Measurements from ENCODE around the gene NRROS. TPM values are rescaled to one million over a fixed set of nuclear protein-coding genes. Genes with fewer than 3 reads are reported as not detected.

The NRROS gene
- total and polyA plus RNA-seq, 8 donors, result 4.8 to 21.8 (median 7.6) TPM

DNA sequence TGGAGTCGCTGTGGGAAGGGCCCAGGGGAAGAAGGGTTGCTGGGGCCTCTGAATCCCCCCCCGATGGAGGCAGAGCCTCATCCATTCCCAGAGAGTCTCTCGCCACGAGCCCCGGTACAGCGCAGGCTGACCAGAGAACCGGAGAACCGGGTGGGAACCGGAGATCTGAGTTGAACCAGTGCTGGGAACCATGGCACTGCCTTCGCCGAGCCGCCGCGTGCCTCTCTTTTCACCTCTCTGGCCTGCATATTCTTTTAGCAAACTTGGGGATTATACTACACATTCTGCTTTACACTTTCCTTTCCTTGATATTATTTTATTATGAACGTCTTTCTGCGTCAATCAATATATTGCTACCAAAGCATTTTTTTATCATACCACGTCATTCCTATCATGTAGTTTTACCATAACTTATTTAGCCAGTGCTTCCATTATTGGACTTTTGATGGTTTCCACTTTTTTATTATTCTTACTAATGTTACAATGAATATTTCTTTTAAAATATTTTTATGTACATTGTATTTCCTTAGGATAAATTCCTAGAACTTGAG, 7.2 kb downstream of the NRROS start:
- H3K9me3 ChIP-seq, result no peaks in the 10 kb centered on the region
- DNase-seq (no peak), ATAC-seq (no peak)
- no peaks in the 10 kb centered on the region for H3K27me3 ChIP-seq
- H3K27ac ChIP-seq, result no peak overlapping the region
- H3K4me3 ChIP-seq, result no peak overlapping the region
- H3K36me3 ChIP-seq, result peaks cover 0 to 6% of the 10 kb centered on the region in 2 donors
- TF ChIP-seq, protein P1, sequence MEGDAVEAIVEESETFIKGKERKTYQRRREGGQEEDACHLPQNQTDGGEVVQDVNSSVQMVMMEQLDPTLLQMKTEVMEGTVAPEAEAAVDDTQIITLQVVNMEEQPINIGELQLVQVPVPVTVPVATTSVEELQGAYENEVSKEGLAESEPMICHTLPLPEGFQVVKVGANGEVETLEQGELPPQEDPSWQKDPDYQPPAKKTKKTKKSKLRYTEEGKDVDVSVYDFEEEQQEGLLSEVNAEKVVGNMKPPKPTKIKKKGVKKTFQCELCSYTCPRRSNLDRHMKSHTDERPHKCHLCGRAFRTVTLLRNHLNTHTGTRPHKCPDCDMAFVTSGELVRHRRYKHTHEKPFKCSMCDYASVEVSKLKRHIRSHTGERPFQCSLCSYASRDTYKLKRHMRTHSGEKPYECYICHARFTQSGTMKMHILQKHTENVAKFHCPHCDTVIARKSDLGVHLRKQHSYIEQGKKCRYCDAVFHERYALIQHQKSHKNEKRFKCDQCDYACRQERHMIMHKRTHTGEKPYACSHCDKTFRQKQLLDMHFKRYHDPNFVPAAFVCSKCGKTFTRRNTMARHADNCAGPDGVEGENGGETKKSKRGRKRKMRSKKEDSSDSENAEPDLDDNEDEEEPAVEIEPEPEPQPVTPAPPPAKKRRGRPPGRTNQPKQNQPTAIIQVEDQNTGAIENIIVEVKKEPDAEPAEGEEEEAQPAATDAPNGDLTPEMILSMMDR (IDR thresholded peaks at IDR 0.05), result no peak
- intact Hi-C loops (cut with DNase I), result no loop called here
- H3K4me1 ChIP-seq, result peaks cover 0 to 91% of the 10 kb centered on the region in 2 donors

DNA sequence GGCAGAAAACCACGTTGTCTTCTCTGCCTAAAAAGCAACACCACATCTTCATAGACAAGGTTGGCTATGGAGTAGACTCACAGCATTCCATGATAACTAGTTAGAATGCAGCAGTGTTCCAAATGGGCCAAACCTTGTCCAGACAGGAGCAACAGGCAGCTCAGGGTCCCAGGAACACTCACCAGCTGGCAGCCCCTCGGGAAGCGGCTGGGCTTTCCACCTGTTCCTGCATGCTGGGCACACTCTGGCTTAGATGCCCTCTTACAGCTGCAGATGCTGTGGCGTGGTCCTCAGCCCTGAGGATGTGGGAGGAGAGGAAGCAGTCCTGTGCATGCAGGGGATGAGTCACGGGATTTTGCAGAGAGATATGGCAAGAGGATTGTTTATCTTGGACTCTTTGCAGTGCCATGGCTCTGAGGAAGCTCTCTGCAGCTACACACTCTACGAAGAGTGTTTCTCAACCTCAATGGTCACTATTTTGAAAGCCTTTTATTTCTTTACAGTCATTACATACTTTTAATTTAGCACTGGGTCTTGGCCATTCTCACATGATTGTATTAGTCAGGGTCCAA, 11.3 kb downstream of the NRROS start:
- peak in 1 of 4 donors; percentile 69 for DNase-seq
- ATAC-seq, result peak; percentile 92
- Histone ChIP-seq H3K4me3 (no peak overlapping the region), H3K27me3 (no peaks in the 10 kb centered on the region), H3K4me1 (peaks cover 0 to 81% of the 10 kb centered on the region in 2 donors), H3K27ac (peak overlapping the region in 1 of 2 donors; percentile 69), H3K9me3 (no peaks in the 10 kb centered on the region), H3K36me3 (peaks cover 0 to 17% of the 10 kb centered on the region in 2 donors)
- TF ChIP-seq, protein P1 (IDR thresholded peaks at IDR 0.05), result no peak
- intact Hi-C loops (cut with DNase I), result no loop called here

DNA sequence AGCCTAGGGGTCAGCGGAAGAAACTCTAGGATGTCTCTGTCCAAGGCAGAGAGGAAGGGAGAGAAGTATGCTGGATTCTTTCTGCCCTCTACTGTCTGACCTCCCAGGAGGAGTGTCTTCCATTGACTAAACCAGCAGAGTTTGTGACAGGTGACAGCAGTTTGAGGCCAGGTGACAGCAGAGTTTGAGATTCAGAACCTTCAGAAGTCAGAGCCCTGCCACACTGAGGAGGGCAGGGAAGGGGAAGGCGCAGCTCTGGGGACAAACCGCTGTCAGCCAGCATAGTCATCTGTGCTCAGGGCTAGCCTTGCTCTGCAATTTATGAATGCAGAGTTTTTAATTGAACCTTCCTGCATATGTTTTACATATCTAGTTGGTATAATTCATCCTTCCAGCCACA, 12.3 kb downstream of the NRROS start:
- no peak for DNase-seq
- peaks cover 0 to 27% of the 10 kb centered on the region in 2 donors for H3K36me3 ChIP-seq
- peak overlapping the region; percentile 13 to 69 for H3K27ac ChIP-seq
- no peak overlapping the region for H3K4me3 ChIP-seq
- TF ChIP-seq, protein P1 (IDR thresholded peaks at IDR 0.05), result no peak
- peaks cover 0 to 71% of the 10 kb centered on the region in 2 donors for H3K4me1 ChIP-seq
- intact Hi-C loops (cut with DNase I), result no loop called here
- no peaks in the 10 kb centered on the region for H3K9me3 ChIP-seq
- H3K27me3 ChIP-seq, result no peaks in the 10 kb centered on the region
- ATAC-seq, result peak; percentile 18

DNA sequence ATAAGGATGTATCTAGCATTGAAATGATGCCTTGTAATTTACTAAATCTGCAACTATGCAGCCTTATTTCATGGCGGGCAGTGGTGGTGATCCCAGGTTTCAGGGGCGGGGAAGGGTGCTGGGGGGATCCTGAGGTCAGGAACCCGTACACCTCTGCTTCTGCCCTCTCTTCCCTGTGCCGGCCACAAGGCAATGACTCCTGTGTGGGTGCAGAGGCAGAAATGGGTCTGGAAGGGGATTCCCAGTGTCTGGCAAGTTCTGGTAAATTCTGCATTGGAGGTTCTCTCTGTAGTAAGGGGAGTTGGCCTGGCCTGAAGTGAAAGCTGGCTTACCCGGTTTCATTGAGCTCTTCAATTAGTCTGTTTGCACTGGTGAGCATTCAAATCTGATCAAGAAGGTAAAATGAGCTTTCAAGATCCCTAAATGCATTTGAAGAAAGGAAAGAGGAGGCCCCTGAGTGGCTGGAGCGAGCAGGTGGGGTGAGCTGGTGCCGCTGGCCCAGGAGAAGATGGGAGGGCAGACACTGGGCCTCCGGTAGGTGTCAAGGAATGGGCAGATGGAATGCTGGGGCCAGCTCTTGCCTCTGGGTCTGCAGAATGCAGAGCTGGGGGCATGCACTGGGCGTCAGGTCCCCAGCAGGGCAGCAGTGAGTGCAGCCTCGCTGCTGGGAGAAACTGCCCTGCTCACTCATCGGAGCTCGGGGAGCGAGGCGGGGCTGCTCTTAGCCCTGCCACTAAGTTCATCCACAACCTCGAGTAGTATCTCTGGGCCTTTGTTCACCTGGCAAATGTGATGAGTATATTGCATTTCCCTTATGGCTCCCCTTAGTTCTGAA, 13.7 kb downstream of the NRROS start:
- intact Hi-C loops (cut with DNase I), result no loop called here
- Histone ChIP-seq H3K27ac (peak overlapping the region in 1 of 2 donors; percentile 33), H3K36me3 (peaks cover 0 to 40% of the 10 kb centered on the region in 2 donors), H3K4me3 (no peak overlapping the region), H3K27me3 (no peaks in the 10 kb centered on the region), H3K4me1 (peaks cover 0 to 59% of the 10 kb centered on the region in 2 donors), H3K9me3 (no peaks in the 10 kb centered on the region)
- DNase-seq (no peak), ATAC-seq (no peak)
- TF ChIP-seq, protein P1 (IDR thresholded peaks at IDR 0.05), result no peak

Data from left lung (tissue), 10 donors.